ENCODE data around the gene PTPRB. TPM values are rescaled to one million over a fixed set of nuclear protein-coding genes. Genes with fewer than 3 reads are reported as not detected.

PTPRB gene
- not detected for total RNA-seq

GRCh38 chr12:70637303-70638085, at the start of gene PTPRB:
Gene PTPRB, minus strand, starts transcription at chr12:70637429. Its CDS starts 34 bp downstream, at chr12:70637395.
- Mint-ChIP-seq H3K27ac (no peak within 1 kb of the TSS), H3K4me1 (ENCODE audit: low read depth) (no peaks in the 10 kb centered on the region), H3K4me3 (no peak within 1 kb of the TSS), H3K36me3 (ENCODE audit: low read depth) (no peaks in the 10 kb centered on the region), H3K9me3 (ENCODE audit: insufficient read depth) (no peaks in the 10 kb centered on the region), H3K27me3 (ENCODE audit: low read depth) (no peaks in the 10 kb centered on the region)
- CTCF ChIA-PET = no interaction called here
- POLR2A ChIA-PET = no interaction called here
- ATAC-seq = no peak
- DNase-seq = no peak

- no peaks in the 10 kb centered on the region for H3K27me3 Mint-ChIP-seq (ENCODE audit: low read depth)
- DNase-seq (no peak), ATAC-seq (no peak)
- no peaks in the 10 kb centered on the region for H3K36me3 Mint-ChIP-seq (ENCODE audit: low read depth)
- no peak overlapping the region for H3K4me3 Mint-ChIP-seq
- ChIA-PET CTCF (no interaction called here), POLR2A (no interaction called here)
- H3K9me3 Mint-ChIP-seq (ENCODE audit: insufficient read depth) = no peaks in the 10 kb centered on the region
- H3K4me1 Mint-ChIP-seq (ENCODE audit: low read depth) = no peaks in the 10 kb centered on the region
- H3K27ac Mint-ChIP-seq = no peak overlapping the region
These were observed 49.7 kb upstream of the PTPRB start for GRCh38 chr12:70686907-70687306.

GRCh38 chr12:70686299-70686698, 49.1 kb upstream of the PTPRB start:
- Mint-ChIP-seq H3K27me3 (ENCODE audit: low read depth) (no peaks in the 10 kb centered on the region), H3K4me1 (ENCODE audit: low read depth) (no peaks in the 10 kb centered on the region), H3K36me3 (ENCODE audit: low read depth) (no peaks in the 10 kb centered on the region), H3K27ac (no peak overlapping the region), H3K9me3 (ENCODE audit: insufficient read depth) (no peaks in the 10 kb centered on the region), H3K4me3 (no peak overlapping the region)
- ChIA-PET POLR2A (no interaction called here), CTCF (no interaction called here)
- DNase-seq = no peak
- ATAC-seq = no peak

GRCh38 chr12:70683976-70684375, 46.7 kb upstream of the PTPRB start:
- ATAC-seq (no peak), DNase-seq (no peak)
- no peaks in the 10 kb centered on the region for H3K9me3 Mint-ChIP-seq (ENCODE audit: insufficient read depth)
- H3K4me3 Mint-ChIP-seq = no peak overlapping the region
- H3K36me3 Mint-ChIP-seq (ENCODE audit: low read depth) = no peaks in the 10 kb centered on the region
- CTCF ChIA-PET = no interaction called here
- POLR2A ChIA-PET = no interaction called here
- peaks cover 2% of the 10 kb centered on the region for H3K27me3 Mint-ChIP-seq (ENCODE audit: low read depth)
- no peak overlapping the region for H3K27ac Mint-ChIP-seq
- no peaks in the 10 kb centered on the region for H3K4me1 Mint-ChIP-seq (ENCODE audit: low read depth)

GRCh38 chr12:70671698-70672097, 34.5 kb upstream of the PTPRB start:
- Mint-ChIP-seq H3K4me3 (no peak overlapping the region), H3K9me3 (ENCODE audit: insufficient read depth) (no peaks in the 10 kb centered on the region), H3K27me3 (ENCODE audit: low read depth) (no peaks in the 10 kb centered on the region), H3K36me3 (ENCODE audit: low read depth) (no peaks in the 10 kb centered on the region), H3K27ac (no peak overlapping the region), H3K4me1 (ENCODE audit: low read depth) (no peaks in the 10 kb centered on the region)
- ATAC-seq = no peak
- ChIA-PET CTCF (no interaction called here), POLR2A (no interaction called here)
- DNase-seq = no peak

- Mint-ChIP-seq H3K36me3 (ENCODE audit: low read depth) (no peaks in the 10 kb centered on the region), H3K27me3 (ENCODE audit: low read depth) (no peaks in the 10 kb centered on the region), H3K27ac (no peak overlapping the region), H3K9me3 (ENCODE audit: insufficient read depth) (no peaks in the 10 kb centered on the region), H3K4me3 (no peak overlapping the region), H3K4me1 (ENCODE audit: low read depth) (no peaks in the 10 kb centered on the region)
- ChIA-PET POLR2A (no interaction called here), CTCF (no interaction called here)
- no peak for DNase-seq
- no peak for ATAC-seq
These were observed 33.7 kb upstream of the PTPRB start for GRCh38 chr12:70670948-70671347.

GRCh38 chr12:70667253-70667652, 30.0 kb upstream of the PTPRB start:
- H3K9me3 Mint-ChIP-seq (ENCODE audit: insufficient read depth) = no peaks in the 10 kb centered on the region
- no peak for ATAC-seq
- no peaks in the 10 kb centered on the region for H3K4me1 Mint-ChIP-seq (ENCODE audit: low read depth)
- H3K27me3 Mint-ChIP-seq (ENCODE audit: low read depth) = no peaks in the 10 kb centered on the region
- no peak for DNase-seq
- CTCF ChIA-PET = no interaction called here
- H3K36me3 Mint-ChIP-seq (ENCODE audit: low read depth) = no peaks in the 10 kb centered on the region
- no peak overlapping the region for H3K27ac Mint-ChIP-seq
- H3K4me3 Mint-ChIP-seq = no peak overlapping the region
- POLR2A ChIA-PET = no interaction called here

GRCh38 chr12:70666364-70666763, 29.1 kb upstream of the PTPRB start:
- Mint-ChIP-seq H3K4me3 (no peak overlapping the region), H3K4me1 (ENCODE audit: low read depth) (no peaks in the 10 kb centered on the region), H3K36me3 (ENCODE audit: low read depth) (no peaks in the 10 kb centered on the region), H3K9me3 (ENCODE audit: insufficient read depth) (no peaks in the 10 kb centered on the region), H3K27me3 (ENCODE audit: low read depth) (no peaks in the 10 kb centered on the region), H3K27ac (no peak overlapping the region)
- ChIA-PET CTCF (no interaction called here), POLR2A (interaction anchor here (0.6 kb wide), 1 partner anchor 1452 kb away, joined by 3 read pairs; no protein-coding TSS in a partner anchor)
- ATAC-seq = no peak
- DNase-seq = no peak

- ChIA-PET CTCF (no interaction called here), POLR2A (no interaction called here)
- Mint-ChIP-seq H3K4me1 (ENCODE audit: low read depth) (no peaks in the 10 kb centered on the region), H3K9me3 (ENCODE audit: insufficient read depth) (no peaks in the 10 kb centered on the region), H3K36me3 (ENCODE audit: low read depth) (no peaks in the 10 kb centered on the region), H3K4me3 (no peak overlapping the region), H3K27me3 (ENCODE audit: low read depth) (no peaks in the 10 kb centered on the region), H3K27ac (no peak overlapping the region)
- DNase-seq (no peak), ATAC-seq (no peak)
These were observed 27.2 kb upstream of the PTPRB start for GRCh38 chr12:70664465-70664881.

GRCh38 chr12:70663838-70664237, 26.6 kb upstream of the PTPRB start:
- no peak for DNase-seq
- H3K36me3 Mint-ChIP-seq (ENCODE audit: low read depth) = no peaks in the 10 kb centered on the region
- H3K27ac Mint-ChIP-seq = no peak overlapping the region
- no peaks in the 10 kb centered on the region for H3K4me1 Mint-ChIP-seq (ENCODE audit: low read depth)
- POLR2A ChIA-PET = no interaction called here
- no peak overlapping the region for H3K4me3 Mint-ChIP-seq
- no peak for ATAC-seq
- CTCF ChIA-PET = no interaction called here
- no peaks in the 10 kb centered on the region for H3K27me3 Mint-ChIP-seq (ENCODE audit: low read depth)
- no peaks in the 10 kb centered on the region for H3K9me3 Mint-ChIP-seq (ENCODE audit: insufficient read depth)

- no peak overlapping the region for H3K27ac Mint-ChIP-seq
- no peak for ATAC-seq
These were observed 24.4 kb upstream of the PTPRB start for GRCh38 chr12:70661466-70662161.

GRCh38 chr12:70660620-70661219, 23.5 kb upstream of the PTPRB start:
- no peaks in the 10 kb centered on the region for H3K9me3 Mint-ChIP-seq (ENCODE audit: insufficient read depth)
- H3K36me3 Mint-ChIP-seq (ENCODE audit: low read depth) = no peaks in the 10 kb centered on the region
- no peak overlapping the region for H3K27ac Mint-ChIP-seq
- DNase-seq = peak; percentile 22
- H3K4me1 Mint-ChIP-seq (ENCODE audit: low read depth) = no peaks in the 10 kb centered on the region
- H3K4me3 Mint-ChIP-seq = no peak overlapping the region
- no peaks in the 10 kb centered on the region for H3K27me3 Mint-ChIP-seq (ENCODE audit: low read depth)
- CTCF ChIA-PET = no interaction called here
- ATAC-seq = no peak
- POLR2A ChIA-PET = no interaction called here

More at GRCh38 chr12:70661466-70662161, 24.4 kb upstream of the PTPRB start:
- Mint-ChIP-seq H3K36me3 (ENCODE audit: low read depth) (no peaks in the 10 kb centered on the region), H3K9me3 (ENCODE audit: insufficient read depth) (no peaks in the 10 kb centered on the region), H3K4me1 (ENCODE audit: low read depth) (no peaks in the 10 kb centered on the region), H3K4me3 (no peak overlapping the region), H3K27me3 (ENCODE audit: low read depth) (no peaks in the 10 kb centered on the region)
- ChIA-PET CTCF (no interaction called here), POLR2A (no interaction called here)
- no peak for DNase-seq

All from activated CD8-positive, alpha-beta T cell treated with anti-CD3 and anti-CD28 coated beads, Interleukin-2, amount 10 ng/mL, durations not matched to agents 7 days and 5 days (primary cell).